ENCODE results near the gene FLT3LG.

Gene FLT3LG

GRCh38 chr19:49489601-49490167 lies 15.7 kb downstream of the FLT3LG start:
- DNase-seq = no peak

DNA sequence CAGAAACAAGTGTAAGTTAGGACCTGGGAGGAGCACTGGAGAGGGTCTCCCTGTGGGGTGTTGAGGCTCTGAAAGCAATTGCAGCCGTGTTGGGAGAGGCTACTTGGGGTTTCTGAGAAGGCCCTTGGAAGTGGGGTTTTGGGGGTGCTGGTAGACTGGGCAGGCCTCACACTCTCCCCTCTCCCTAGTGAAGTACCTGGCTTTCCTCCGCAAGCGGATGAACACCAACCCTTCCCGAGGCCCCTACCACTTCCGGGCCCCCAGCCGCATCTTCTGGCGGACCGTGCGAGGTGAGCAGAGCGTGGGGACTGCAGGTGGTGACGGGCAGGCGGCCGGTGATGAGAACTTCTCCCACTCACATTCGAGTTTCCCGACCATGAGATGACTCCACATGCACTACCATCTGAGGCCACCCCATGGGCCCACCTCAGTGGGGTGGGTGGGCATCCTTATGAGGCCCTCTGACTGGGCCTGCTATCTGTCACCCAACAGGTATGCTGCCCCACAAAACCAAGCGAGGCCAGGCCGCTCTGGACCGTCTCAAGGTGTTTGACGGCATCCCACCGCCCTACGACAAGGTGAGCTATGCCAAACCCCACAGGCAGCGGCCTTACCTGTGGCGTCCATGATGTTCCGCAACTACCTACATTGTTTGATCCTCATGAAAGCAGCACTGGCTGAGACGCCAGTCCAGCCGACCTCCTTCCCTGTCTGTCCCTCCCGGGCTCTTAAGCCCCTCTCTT lies 16.4 kb downstream of the FLT3LG start:
- DNase-seq = no peak

- DNase-seq = no peak
These were observed 17.2 kb downstream of the FLT3LG start for GRCh38 chr19:49491030-49491803.

DNA sequence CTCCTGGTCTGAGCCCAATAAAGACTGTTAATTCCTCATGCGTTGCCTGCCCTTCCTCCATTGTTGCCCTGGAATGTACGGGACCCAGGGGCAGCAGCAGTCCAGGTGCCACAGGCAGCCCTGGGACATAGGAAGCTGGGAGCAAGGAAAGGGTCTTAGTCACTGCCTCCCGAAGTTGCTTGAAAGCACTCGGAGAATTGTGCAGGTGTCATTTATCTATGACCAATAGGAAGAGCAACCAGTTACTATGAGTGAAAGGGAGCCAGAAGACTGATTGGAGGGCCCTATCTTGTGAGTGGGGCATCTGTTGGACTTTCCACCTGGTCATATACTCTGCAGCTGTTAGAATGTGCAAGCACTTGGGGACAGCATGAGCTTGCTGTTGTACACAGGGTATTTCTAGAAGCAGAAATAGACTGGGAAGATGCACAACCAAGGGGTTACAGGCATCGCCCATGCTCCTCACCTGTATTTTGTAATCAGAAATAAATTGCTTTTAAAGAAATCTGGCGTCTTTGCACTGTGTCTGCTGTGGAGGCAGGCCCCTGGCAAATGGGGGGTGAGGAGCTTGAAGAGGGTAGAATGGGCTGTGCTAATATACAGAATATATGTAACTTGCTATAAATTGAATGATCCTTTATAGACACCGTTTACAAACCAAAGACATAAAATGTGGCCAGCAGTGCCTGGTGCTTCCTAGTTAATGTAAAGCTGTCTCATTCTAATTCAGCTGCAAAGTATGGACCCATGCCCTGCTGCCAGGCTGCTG lies 18.0 kb downstream of the FLT3LG start:
- DNase-seq = no peak

GRCh38 chr19:49492573-49493405 lies 18.8 kb downstream of the FLT3LG start:
- DNase-seq = no peak

- no peak for DNase-seq
These were observed 22.6 kb downstream of the FLT3LG start for GRCh38 chr19:49496574-49497008.

GRCh38 chr19:49497047-49497788 lies 23.2 kb downstream of the FLT3LG start:
- DNase-seq = no peak

GRCh38 chr19:49497789-49498103 lies 23.7 kb downstream of the FLT3LG start:
- DNase-seq = no peak

GRCh38 chr19:49498475-49498874 lies 24.5 kb downstream of the FLT3LG start:
- DNase-seq = no peak

DNA sequence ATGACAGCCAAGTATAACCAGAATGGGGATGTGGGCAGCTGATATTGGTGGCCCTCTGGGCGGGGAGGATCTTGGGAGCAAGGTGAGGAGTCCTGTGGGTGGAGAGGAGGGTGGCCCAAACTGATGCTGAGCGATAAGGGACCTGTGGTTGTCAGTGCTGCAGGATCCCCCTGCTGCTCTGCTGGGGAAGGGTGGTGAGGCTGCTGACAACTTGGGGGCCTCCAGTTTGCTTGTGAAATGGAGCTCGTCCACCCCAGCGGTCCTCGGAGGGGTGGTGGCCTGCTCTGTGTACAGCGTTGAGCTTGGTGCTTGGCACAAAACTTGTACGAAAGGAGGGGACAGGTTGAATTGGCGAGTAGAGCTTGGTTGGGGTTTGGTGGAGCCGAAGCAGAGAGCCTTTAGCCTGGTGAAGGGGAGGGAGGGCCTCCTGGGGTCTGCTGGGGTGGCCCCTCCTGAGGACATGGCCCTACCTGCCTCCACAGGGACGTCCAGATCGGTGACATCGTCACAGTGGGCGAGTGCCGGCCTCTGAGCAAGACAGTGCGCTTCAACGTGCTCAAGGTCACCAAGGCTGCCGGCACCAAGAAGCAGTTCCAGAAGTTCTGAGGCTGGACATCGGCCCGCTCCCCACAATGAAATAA lies 25.1 kb downstream of the FLT3LG start:
- DNase-seq = no peak

DNA sequence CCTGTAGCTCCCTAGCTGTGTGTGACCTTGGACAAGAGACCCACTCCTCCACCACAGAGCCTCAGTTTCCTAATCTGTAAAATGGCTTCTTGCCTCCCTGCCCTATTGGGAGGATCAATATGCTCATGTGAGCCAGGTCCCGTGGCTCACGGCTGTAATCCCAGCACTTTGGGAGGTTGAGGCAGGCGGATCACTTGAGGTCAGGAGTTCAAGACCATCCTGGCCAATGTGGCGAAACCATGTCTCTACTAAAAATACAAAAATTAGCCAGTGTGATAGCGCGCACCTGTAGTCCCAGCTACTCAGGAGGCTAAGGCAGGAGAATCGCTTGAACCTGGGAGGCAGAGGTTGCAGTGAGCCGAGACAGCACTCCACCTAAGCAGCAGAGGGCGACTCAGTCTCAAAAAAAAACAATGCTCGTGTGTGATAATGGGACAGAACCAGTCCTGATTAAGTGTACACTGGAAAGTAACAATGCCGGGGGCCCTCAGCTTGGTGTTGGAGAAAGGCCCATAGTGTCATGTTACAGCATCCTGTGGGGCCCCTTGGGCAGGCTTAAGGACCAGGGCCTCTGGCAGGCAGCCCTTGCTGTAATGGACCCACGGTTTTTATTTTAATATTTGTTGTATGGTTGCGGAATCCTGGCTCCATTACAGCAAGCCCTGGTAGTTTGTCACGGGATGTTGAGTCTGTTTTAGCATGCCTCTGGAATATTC lies 29.0 kb downstream of the FLT3LG start:
- DNase-seq = no peak

GRCh38 chr19:49503582-49503962 lies 29.6 kb downstream of the FLT3LG start:
- no peak for DNase-seq

- DNase-seq = no peak
These were observed 32.6 kb downstream of the FLT3LG start for GRCh38 chr19:49506575-49507105.

DNA sequence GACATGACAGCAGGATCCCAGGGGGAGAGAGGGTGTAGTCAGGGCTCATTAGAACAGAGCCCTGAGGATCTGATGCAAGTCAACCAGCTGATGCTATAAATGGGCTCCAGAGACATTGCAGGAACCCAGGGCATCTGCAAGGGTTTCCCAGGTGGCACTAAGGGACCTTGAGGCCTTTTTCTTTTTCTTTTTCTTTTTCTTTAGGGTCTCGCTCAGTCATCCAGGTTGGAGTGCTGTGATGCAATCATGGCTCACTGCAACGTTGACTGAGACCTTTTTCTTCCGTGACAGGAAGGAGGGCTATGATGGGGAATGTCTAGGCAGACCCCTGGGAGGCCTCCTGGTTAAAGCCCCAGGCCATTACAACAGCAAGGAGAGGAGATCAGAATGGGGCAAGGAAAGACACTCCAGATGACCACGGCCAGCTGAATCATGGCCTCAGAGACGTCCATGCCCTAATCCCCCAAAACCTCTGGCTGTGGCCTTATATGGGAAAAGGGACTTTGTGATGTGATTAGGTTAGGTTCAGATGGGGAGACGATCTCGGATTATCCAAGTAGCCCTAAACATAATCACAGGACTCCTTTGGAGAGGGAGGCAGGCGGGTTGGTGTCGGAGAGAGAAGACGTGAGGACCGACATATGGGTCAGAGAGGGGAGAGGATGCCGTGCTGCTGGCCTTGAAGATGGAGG lies 33.9 kb downstream of the FLT3LG start:
- DNase-seq = no peak

DNA sequence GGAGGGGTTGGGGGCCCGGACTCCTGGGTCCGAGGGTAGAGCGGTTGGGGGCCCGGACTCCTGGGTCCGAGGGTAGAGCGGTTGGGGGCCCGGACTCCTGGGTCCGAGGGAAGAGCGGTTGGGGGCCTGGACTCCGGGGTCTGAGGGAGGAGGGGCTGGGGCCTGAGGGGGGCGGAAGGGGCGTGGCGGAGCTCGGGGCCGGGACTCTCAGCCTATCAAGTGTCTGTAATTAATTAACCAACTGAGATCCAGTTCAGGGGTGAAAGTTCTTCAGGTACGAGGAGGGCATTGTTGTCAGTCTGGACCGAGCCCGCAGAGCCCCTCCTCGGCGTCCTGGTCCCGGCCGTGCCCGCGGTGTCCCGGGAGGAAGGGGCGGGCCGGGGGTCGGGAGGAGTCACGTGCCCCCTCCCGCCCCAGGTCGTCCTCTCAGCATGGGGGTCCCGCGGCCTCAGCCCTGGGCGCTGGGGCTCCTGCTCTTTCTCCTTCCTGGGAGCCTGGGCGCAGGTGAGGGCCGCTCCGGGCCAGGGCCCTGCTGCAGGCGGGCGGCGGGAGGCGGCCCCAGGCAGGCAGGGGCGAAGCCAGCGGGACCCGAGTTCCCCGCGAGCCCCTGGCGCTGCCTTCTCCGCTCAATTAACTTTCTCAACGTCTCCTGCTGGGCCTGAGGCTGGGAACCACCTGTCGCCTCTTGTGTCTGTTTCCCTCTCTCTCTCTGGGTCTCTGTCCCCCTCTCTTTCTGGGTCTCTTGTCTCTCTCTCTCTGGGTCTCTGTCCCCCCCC lies 39.1 kb downstream of the FLT3LG start:
- DNase-seq = no peak

DNA sequence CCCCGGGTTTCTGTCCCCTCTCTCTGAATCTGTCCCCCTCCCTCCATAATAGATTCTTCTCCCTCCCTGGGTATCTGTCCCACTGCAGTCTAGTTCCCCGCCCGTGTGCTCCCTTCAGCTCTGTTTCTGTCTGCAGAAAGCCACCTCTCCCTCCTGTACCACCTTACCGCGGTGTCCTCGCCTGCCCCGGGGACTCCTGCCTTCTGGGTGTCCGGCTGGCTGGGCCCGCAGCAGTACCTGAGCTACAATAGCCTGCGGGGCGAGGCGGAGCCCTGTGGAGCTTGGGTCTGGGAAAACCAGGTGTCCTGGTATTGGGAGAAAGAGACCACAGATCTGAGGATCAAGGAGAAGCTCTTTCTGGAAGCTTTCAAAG lies 39.7 kb downstream of the FLT3LG start:
- no peak for DNase-seq

DNA sequence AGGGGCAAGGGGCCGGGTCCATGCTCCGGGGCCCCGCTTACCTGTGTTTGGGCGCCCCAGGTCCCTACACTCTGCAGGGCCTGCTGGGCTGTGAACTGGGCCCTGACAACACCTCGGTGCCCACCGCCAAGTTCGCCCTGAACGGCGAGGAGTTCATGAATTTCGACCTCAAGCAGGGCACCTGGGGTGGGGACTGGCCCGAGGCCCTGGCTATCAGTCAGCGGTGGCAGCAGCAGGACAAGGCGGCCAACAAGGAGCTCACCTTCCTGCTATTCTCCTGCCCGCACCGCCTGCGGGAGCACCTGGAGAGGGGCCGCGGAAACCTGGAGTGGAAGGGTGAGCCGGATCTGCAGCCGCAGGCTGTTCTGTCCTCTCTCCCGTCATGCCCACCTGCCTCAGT lies 40.1 kb downstream of the FLT3LG start:
- no peak for DNase-seq

GRCh38 chr19:49515767-49516166 lies 41.8 kb downstream of the FLT3LG start:
- no peak for DNase-seq

DNA sequence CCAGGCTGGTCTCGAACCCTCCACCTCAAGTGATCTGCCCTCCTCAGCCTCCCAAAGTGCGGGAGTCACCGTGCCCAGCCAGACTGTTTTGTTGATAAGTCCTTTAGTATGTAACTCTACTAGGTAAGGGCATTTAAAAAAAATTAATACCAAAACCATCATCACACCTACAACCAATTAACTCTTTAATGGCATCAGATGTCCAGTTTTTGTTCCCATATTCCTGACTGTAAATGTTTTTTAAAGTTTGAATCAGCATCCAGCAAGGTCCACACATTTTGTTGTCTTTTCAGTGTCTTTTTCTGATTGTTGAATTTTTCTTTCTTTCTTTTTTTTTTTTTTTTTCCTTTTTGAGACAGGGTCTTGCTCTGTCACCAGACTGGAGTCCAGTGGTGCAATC lies 44.0 kb downstream of the FLT3LG start:
- DNase-seq = no peak
